GM12878 (cell line): Measurements from ENCODE around the gene DRICH1. TPM values are rescaled to one million over a fixed set of nuclear protein-coding genes. Genes with fewer than 3 reads are reported as not detected.

Experiments
- ATAC-seq: fragments of 200-7000 bp; cut with Tn5 transposase; 3 replicates; pipeline ENCODE4 v1.9.1; 2020; ENCODE audit warnings: mild to moderate bottlenecking, moderate library complexity
- BruUV-seq: library from RNA; stranded (reverse); fragments of 400-500 nt; replicated peaks from 2 replicates; lab custom pipeline; 2021; lab: Mats Ljungman, UMichigan
- CTCF ChIA-PET: fragments of 300-600 bp; sonication (Branson Sonifier 250); formaldehyde crosslinking; extraction: SDS; loops from one replicate; lab custom pipeline; 2021; ENCODE audit warnings: inconsistent platforms; lab: Yijun Ruan, JAX
- POLR2A ChIA-PET: fragments of 350-600 bp; formaldehyde crosslinking; extraction: SDS; loops from one replicate; lab custom pipeline; 2021; ENCODE audit warnings: inconsistent platforms; lab: Charles Lee
- RAD21 ChIA-PET: fragments of 300-600 bp; sonication (Branson Sonifier 250); formaldehyde crosslinking; loops from one replicate; lab custom pipeline; 2023; ENCODE audit warnings: antibody characterized with exemption; ENCODE audit not compliant: unreplicated experiment; lab: Charles Lee
- SMC1A ChIA-PET: fragments of 300-600 bp; sonication (Branson Sonifier 250); formaldehyde crosslinking; loops from one replicate; lab custom pipeline; 2023; ENCODE audit not compliant: unreplicated experiment, uncharacterized antibody; lab: Charles Lee
- DNase-seq: peaks from one replicate; pipeline ENCODE4 v3.0.0-alpha.2; 2011; ENCODE audit warnings: low read depth, low spot score
- FAIRE-seq: peaks from 3 replicates; lab custom pipeline; 2011; peaks lifted over from hg19 to GRCh38; lab: Jason Lieb, UNC
- H2AFZ ChIP-seq: 2 replicates; pipeline ENCODE4 v1.6.0; 2011; ENCODE audit warnings: low read depth, low read length, control low read depth; ENCODE audit not compliant: control insufficient read depth
- H3K27ac ChIP-seq: 2 replicates; pipeline ENCODE4 v1.5.1; 2011; ENCODE audit warnings: control low read depth; ENCODE audit not compliant: control insufficient read depth, insufficient read depth
- H3K27me3 ChIP-seq, 2 experiments: replicated peaks in 1 of 2; 2 replicates each; pipeline versions ENCODE4 v1.6.0 to v1.6.1; 2011; ENCODE audit warnings: low read length in 1 of 2; ENCODE audit not compliant: control insufficient read depth in 2 of 2, insufficient read depth in 2 of 2
- H3K36me3 ChIP-seq, 2 experiments: 2 replicates each; pipeline ENCODE4 v1.5.1; 2011; ENCODE audit warnings: low read length in 1 of 2; ENCODE audit not compliant: control insufficient read depth in 2 of 2, insufficient read depth in 2 of 2
- H3K4me1 ChIP-seq: 2 replicates; pipeline ENCODE4 v1.6.1; 2011; ENCODE audit warnings: mild to moderate bottlenecking, low read length, moderate library complexity, mixed read lengths; ENCODE audit not compliant: control insufficient read depth, insufficient read depth
- H3K4me2 ChIP-seq: 2 replicates; pipeline ENCODE4 v1.6.0; 2011; ENCODE audit warnings: control low read depth; ENCODE audit not compliant: control insufficient read depth, insufficient read depth
- H3K4me3 ChIP-seq: fragments of 200-600 bp; sonication (generic); 2 replicates; pipeline ENCODE4 v1.5.1; 2016
- H3K79me2 ChIP-seq: 2 replicates; pipeline ENCODE4 v1.6.0; 2011; ENCODE audit warnings: low read length; ENCODE audit not compliant: control insufficient read depth, insufficient read depth
- H3K9ac ChIP-seq: 2 replicates; pipeline ENCODE4 v1.8.0; 2011; ENCODE audit warnings: low read length, control low read depth, mixed read lengths; ENCODE audit not compliant: control insufficient read depth, insufficient read depth
- H3K9me3 ChIP-seq: replicated peaks from 3 replicates; pipeline ENCODE4 v1.5.1; 2011; ENCODE audit warnings: mild to moderate bottlenecking, low read length; ENCODE audit not compliant: control insufficient read depth, insufficient read depth
- H4K20me1 ChIP-seq: 2 replicates; pipeline ENCODE4 v1.6.0; 2011; ENCODE audit not compliant: control insufficient read depth, insufficient read depth
- CHD4 ChIP-seq: fragments of 200-600 bp; sonication (generic); IDR thresholded peaks from 2 replicates; pipeline ENCODE4 v1.6.1; 2016; ENCODE audit warnings: mild to moderate bottlenecking
- EGR1 ChIP-seq, 2 experiments: IDR thresholded peaks; 1 replicate in 1 of 2; 2 replicates in 1 of 2; pipeline ENCODE4 v1.6.1; 2011 to 2012; ENCODE audit warnings: low read depth in 2 of 2, low read length in 2 of 2, borderline replicate concordance in 1 of 2, mild to moderate bottlenecking in 1 of 2, moderate library complexity in 1 of 2
- KAT2A ChIP-seq: conservative IDR thresholded peaks from 2 replicates; pipeline ENCODE4 v1.6.1; 2011; ENCODE audit warnings: low read depth, low read length; ENCODE audit not compliant: control insufficient read depth
- MEF2A ChIP-seq: IDR thresholded peaks from 2 replicates; pipeline ENCODE4 v1.6.1; 2011; ENCODE audit warnings: low read depth, mild to moderate bottlenecking, low read length, moderate library complexity; ENCODE audit not compliant: insufficient read depth
- PAX5 ChIP-seq: IDR thresholded peaks from 2 replicates; pipeline ENCODE4 v1.6.1; 2011; ENCODE audit warnings: low read depth, low read length, borderline replicate concordance
- POLR2AphosphoS2 ChIP-seq: IDR thresholded peaks from 2 replicates; pipeline ENCODE4 v1.6.1; 2011; ENCODE audit warnings: low read depth, mild to moderate bottlenecking, low read length, improper control_type of control experiment, moderate library complexity
- RAD51 ChIP-seq: fragments of 450-650 bp; IDR thresholded peaks from 2 replicates; pipeline ENCODE4 v1.6.1; 2016; ENCODE audit warnings: moderate library complexity, mild to moderate bottlenecking, inconsistent platforms
- RUNX3 ChIP-seq: IDR thresholded peaks from 2 replicates; pipeline ENCODE4 v1.6.1; 2012; ENCODE audit warnings: low read length, inconsistent platforms
- USF1 ChIP-seq: IDR thresholded peaks from 2 replicates; pipeline ENCODE4 v1.6.1; 2011; ENCODE audit warnings: borderline replicate concordance, low read depth, mild to moderate bottlenecking, moderate library complexity, mixed read lengths, low read length; ENCODE audit not compliant: insufficient read depth; ENCODE audit errors: extremely low read length
- WRNIP1 ChIP-seq: IDR thresholded peaks from 2 replicates; pipeline ENCODE4 v1.6.1; 2011; ENCODE audit warnings: low read depth, low read length, improper control_type of control experiment, borderline replicate concordance
- ZNF217 ChIP-seq: fragments of 450-650 bp; IDR thresholded peaks from 2 replicates; pipeline ENCODE4 v1.6.1; 2017; ENCODE audit warnings: antibody characterized with exemption, mild to moderate bottlenecking
- ZNF687 ChIP-seq: fragments of 450-650 bp; IDR thresholded peaks from 2 replicates; pipeline ENCODE4 v1.6.1; 2017; ENCODE audit warnings: mild to moderate bottlenecking, moderate library complexity
- ZZZ3 ChIP-seq: IDR thresholded peaks from 2 replicates; pipeline ENCODE4 v1.6.1; 2011; ENCODE audit warnings: low read depth; ENCODE audit not compliant: control insufficient read depth, insufficient read length
- WGBS: methylation state at CpG from one replicate; pipeline ENCODE4 v1.1.6; 2016; ENCODE audit warnings: low lambda C conversion rate; ENCODE audit not compliant: insufficient replicate concordance, insufficient coverage; ENCODE audit errors: missing lambda C conversion rate; 5-methylcytosine and 5-hydroxymethylcytosine counted together
- in situ Hi-C: fragments of 300-500 bp; cut with MboI; formaldehyde crosslinking; loops from 9 replicates; pipeline ENCODE4 v1.14.3; 2018; ENCODE audit warnings: mixed read lengths
- intact Hi-C: fragments of 100-400 bp; cut with micrococcal nuclease; formaldehyde crosslinking; loops from one replicate; pipeline ENCODE4 v1.14.2; 2022; ENCODE audit not compliant: unreplicated experiment
- polyA plus RNA-seq, 11 experiments: library from polyadenylated mRNA; depleted of rRNA in 4 of 11; unstranded in 6 of 11; stranded (reverse) in 5 of 11; fragments of >200 nt; fragmentation: Nextera tagmentation in 4 of 11; fragmentation: Illumina TruSeq in 1 of 11; extraction: Ambion mirVana in 4 of 11; extraction: Trizol in 1 of 11; gene quantifications; 1 replicate in 1 of 11; 2 replicates in 10 of 11; pipeline versions ENCODE4 v1.2.1 to v1.2.3, GENCODE V29; 2011 to 2016; ENCODE audit warnings: inconsistent platforms in 2 of 11, missing spikeins in 2 of 11, low read depth in 1 of 11
- total RNA-seq, 4 experiments: library from RNA; depleted of rRNA in 3 of 4; stranded (reverse); fragments of >200 nt in 3 of 4; fragmentation: Illumina TruSeq in 1 of 4; extraction: Trizol in 1 of 4; gene quantifications; 2 replicates each; pipeline versions ENCODE4 v1.2.1 to v1.2.3, GENCODE V29; 2013 to 2021
- TF ChIP-seq, protein P1 (sequence below): fragments of 450-650 bp; IDR thresholded peaks from 2 replicates; pipeline ENCODE4 v1.6.1; 2017; ENCODE audit warnings: mild to moderate bottlenecking, moderate library complexity

DRICH1 gene
- total and polyA plus RNA-seq, 10 of the 15 experiments (the other 5 are each of a cell fraction or from before 2014, with no cell fraction given): not detected

DNA sequence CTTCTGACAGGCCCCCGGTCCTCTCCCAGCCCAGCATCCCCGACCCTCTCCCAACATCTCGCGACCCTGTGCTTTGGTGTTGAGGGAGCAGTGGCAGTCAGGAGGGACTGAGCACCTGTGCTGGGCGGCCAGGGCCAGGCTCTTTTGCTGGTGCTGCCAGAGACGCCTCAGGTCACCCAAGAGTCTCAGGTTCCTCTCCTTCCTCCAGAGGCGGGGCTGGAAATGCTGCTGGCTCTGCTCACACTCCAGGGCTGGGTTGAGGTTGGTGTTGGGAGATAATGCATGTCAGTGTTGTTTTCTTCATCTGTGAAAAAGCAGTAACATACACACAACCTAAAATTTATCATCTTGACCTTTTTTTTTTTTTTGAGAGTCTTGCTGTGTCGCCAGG lies 50.9 kb downstream of the DRICH1 start:
- no peaks in the 10 kb centered on the region for H3K9me3 ChIP-seq
- 37% methylated on average over 8 of the region's 8 CpGs for WGBS
- H3K79me2 ChIP-seq: no peaks in the 10 kb centered on the region
- no peak overlapping the region for H2AFZ ChIP-seq
- no TSS peak for BruUV-seq
- peaks cover 0 to 5% of the 10 kb centered on the region in 2 experiments; a peak in 2 of 4 replicates for H3K27me3 ChIP-seq
- SMC1A ChIA-PET: no interaction called here
- no peak overlapping the region for H3K27ac ChIP-seq
- DNase-seq (no peak), ATAC-seq (no peak), FAIRE-seq (no peak)
- in situ Hi-C loops: no loop called here
- H3K36me3 ChIP-seq: no peaks in the 10 kb centered on the region
- intact Hi-C loops: no loop called here
- no peaks in the 10 kb centered on the region for H4K20me1 ChIP-seq
- H3K4me3 ChIP-seq: no peak overlapping the region
- POLR2A ChIA-PET: interaction anchor here (0.7 kb wide), 1 partner anchor 29 kb away, joined by 3 read pairs; no protein-coding TSS in a partner anchor
- no peaks in the 10 kb centered on the region for H3K4me1 ChIP-seq
- CTCF ChIA-PET: no interaction called here
- RAD21 ChIA-PET: no interaction called here
- H3K9ac ChIP-seq: no peak overlapping the region
- H3K4me2 ChIP-seq: no peak overlapping the region
- TF ChIP-seq POLR2AphosphoS2 (no peak), EGR1 (IDR thresholded peaks at IDR 0.05; ENCODE audit: borderline replicate concordance in 1 of 2, low read depth in 2 of 2, low read length in 2 of 2) (no peak), ZZZ3 (no peak), WRNIP1 (no peak), MEF2A (no peak), USF1 (no peak), PAX5 (no peak), KAT2A (no peak), ZNF687 (no peak), CHD4 (no peak), RUNX3 (no peak), ZNF217 (no peak), RAD51 (no peak)
- TF ChIP-seq, protein P1, sequence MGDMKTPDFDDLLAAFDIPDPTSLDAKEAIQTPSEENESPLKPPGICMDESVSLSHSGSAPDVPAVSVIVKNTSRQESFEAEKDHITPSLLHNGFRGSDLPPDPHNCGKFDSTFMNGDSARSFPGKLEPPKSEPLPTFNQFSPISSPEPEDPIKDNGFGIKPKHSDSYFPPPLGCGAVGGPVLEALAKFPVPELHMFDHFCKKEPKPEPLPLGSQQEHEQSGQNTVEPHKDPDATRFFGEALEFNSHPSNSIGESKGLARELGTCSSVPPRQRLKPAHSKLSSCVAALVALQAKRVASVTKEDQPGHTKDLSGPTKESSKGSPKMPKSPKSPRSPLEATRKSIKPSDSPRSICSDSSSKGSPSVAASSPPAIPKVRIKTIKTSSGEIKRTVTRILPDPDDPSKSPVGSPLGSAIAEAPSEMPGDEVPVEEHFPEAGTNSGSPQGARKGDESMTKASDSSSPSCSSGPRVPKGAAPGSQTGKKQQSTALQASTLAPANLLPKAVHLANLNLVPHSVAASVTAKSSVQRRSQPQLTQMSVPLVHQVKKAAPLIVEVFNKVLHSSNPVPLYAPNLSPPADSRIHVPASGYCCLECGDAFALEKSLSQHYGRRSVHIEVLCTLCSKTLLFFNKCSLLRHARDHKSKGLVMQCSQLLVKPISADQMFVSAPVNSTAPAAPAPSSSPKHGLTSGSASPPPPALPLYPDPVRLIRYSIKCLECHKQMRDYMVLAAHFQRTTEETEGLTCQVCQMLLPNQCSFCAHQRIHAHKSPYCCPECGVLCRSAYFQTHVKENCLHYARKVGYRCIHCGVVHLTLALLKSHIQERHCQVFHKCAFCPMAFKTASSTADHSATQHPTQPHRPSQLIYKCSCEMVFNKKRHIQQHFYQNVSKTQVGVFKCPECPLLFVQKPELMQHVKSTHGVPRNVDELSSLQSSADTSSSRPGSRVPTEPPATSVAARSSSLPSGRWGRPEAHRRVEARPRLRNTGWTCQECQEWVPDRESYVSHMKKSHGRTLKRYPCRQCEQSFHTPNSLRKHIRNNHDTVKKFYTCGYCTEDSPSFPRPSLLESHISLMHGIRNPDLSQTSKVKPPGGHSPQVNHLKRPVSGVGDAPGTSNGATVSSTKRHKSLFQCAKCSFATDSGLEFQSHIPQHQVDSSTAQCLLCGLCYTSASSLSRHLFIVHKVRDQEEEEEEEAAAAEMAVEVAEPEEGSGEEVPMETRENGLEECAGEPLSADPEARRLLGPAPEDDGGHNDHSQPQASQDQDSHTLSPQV: no peak
